A549 (cell line): Measurements from ENCODE around the gene CD180.

Source experiments
- BHLHE40 ChIP-seq: IDR thresholded peaks from 2 replicates; pipeline ENCODE4 v1.6.1; 2012; ENCODE audit warnings: low read depth, low read length, inconsistent platforms
- EHF ChIP-seq: fragments of 250-450 bp; sonication (Bioruptor Pico); IDR thresholded peaks from 2 replicates; pipeline ENCODE4 v1.5.0; 2020; ENCODE audit warnings: mild to moderate bottlenecking
- HOXA7 ChIP-seq: fragments of 250-450 bp; sonication (Bioruptor Pico); IDR thresholded peaks from 2 replicates; pipeline ENCODE4 v1.5.0; 2020; ENCODE audit warnings: mild to moderate bottlenecking, moderate library complexity
- KDM1A ChIP-seq: fragments of 200-600 bp; sonication (generic); IDR thresholded peaks from 2 replicates; pipeline ENCODE4 v1.6.1; 2016; ENCODE audit warnings: low read depth, mild to moderate bottlenecking
- MAFK ChIP-seq: fragments of 450-650 bp; IDR thresholded peaks from 2 replicates; pipeline ENCODE4 v1.6.1; 2014; ENCODE audit not compliant: partially characterized antibody
- MAZ ChIP-seq: fragments of 150-350 bp; IDR thresholded peaks from 2 replicates; pipeline ENCODE4 v1.6.1; 2014; ENCODE audit warnings: antibody characterized with exemption, low read depth, low read length, borderline replicate concordance
- POLR2A ChIP-seq: IDR thresholded peaks from 2 replicates; pipeline ENCODE4 v1.6.1; 2012; ENCODE audit warnings: mild to moderate bottlenecking, low read length
- RARB ChIP-seq: fragments of 250-450 bp; sonication (Bioruptor Pico); IDR thresholded peaks from 2 replicates; pipeline ENCODE4 v1.8.0; 2021; ENCODE audit warnings: mild to moderate bottlenecking, moderate library complexity
- RFX5 ChIP-seq: fragments of 450-650 bp; IDR thresholded peaks from 2 replicates; pipeline ENCODE4 v1.7.1; 2014; ENCODE audit warnings: antibody characterized with exemption, mild to moderate bottlenecking, moderate library complexity
- ZNF302 ChIP-seq: fragments of 250-450 bp; sonication (Bioruptor Pico); IDR thresholded peaks from 2 replicates; pipeline ENCODE4 v1.9.0; 2021; ENCODE audit warnings: inconsistent platforms, mild to moderate bottlenecking, moderate library complexity
- TF ChIP-seq, protein P1 (sequence below): fragments of 200-600 bp; sonication (generic); IDR thresholded peaks from 2 replicates; pipeline ENCODE4 v1.6.1; 2016; ENCODE audit warnings: antibody characterized with exemption, mild to moderate bottlenecking, moderate library complexity
- TF ChIP-seq, protein P2 (sequence below): fragments of >200 bp; sonication (Bioruptor Twin); formaldehyde crosslinking; IDR thresholded peaks from 3 replicates; pipeline ENCODE4 v1.5.1; 2016
- TF ChIP-seq, protein P3 (sequence below): fragments of >200 bp; sonication (Bioruptor Twin); formaldehyde crosslinking; IDR thresholded peaks from 2 replicates; pipeline ENCODE4 v1.6.1; 2016

DNA sequence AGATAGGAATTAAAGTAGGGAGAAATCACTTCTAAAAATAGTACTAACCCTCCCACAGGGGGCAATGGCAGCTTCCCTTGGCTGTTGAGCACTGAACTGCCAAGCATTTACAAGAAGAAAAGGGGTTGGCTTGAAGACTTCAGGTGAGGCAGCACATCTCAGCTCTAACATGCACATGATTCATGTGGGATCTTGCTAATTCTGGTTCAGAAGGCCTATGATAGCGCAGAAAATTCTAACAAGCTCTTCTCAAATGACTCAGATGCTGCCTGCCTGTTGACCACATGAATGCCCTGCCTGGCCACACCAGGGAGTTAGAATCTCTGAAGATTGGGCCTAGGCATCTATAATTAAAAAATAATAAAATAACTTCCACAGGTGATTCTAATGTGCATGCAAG is 22.6 kb downstream of the CD180 start:
- TF ChIP-seq, protein P1, sequence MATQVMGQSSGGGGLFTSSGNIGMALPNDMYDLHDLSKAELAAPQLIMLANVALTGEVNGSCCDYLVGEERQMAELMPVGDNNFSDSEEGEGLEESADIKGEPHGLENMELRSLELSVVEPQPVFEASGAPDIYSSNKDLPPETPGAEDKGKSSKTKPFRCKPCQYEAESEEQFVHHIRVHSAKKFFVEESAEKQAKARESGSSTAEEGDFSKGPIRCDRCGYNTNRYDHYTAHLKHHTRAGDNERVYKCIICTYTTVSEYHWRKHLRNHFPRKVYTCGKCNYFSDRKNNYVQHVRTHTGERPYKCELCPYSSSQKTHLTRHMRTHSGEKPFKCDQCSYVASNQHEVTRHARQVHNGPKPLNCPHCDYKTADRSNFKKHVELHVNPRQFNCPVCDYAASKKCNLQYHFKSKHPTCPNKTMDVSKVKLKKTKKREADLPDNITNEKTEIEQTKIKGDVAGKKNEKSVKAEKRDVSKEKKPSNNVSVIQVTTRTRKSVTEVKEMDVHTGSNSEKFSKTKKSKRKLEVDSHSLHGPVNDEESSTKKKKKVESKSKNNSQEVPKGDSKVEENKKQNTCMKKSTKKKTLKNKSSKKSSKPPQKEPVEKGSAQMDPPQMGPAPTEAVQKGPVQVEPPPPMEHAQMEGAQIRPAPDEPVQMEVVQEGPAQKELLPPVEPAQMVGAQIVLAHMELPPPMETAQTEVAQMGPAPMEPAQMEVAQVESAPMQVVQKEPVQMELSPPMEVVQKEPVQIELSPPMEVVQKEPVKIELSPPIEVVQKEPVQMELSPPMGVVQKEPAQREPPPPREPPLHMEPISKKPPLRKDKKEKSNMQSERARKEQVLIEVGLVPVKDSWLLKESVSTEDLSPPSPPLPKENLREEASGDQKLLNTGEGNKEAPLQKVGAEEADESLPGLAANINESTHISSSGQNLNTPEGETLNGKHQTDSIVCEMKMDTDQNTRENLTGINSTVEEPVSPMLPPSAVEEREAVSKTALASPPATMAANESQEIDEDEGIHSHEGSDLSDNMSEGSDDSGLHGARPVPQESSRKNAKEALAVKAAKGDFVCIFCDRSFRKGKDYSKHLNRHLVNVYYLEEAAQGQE, result no peak
- no peak for TF ChIP-seq POLR2A
- no peak for TF ChIP-seq EHF (CRISPR knock-in tag)
- TF ChIP-seq MAZ, result no peak
- TF ChIP-seq RARB (CRISPR knock-in tag), result no peak
- TF ChIP-seq, protein P2, sequence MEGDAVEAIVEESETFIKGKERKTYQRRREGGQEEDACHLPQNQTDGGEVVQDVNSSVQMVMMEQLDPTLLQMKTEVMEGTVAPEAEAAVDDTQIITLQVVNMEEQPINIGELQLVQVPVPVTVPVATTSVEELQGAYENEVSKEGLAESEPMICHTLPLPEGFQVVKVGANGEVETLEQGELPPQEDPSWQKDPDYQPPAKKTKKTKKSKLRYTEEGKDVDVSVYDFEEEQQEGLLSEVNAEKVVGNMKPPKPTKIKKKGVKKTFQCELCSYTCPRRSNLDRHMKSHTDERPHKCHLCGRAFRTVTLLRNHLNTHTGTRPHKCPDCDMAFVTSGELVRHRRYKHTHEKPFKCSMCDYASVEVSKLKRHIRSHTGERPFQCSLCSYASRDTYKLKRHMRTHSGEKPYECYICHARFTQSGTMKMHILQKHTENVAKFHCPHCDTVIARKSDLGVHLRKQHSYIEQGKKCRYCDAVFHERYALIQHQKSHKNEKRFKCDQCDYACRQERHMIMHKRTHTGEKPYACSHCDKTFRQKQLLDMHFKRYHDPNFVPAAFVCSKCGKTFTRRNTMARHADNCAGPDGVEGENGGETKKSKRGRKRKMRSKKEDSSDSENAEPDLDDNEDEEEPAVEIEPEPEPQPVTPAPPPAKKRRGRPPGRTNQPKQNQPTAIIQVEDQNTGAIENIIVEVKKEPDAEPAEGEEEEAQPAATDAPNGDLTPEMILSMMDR, result no peak
- TF ChIP-seq BHLHE40, result no peak
- no peak for TF ChIP-seq HOXA7 (CRISPR knock-in tag)
- TF ChIP-seq ZNF302 (CRISPR knock-in tag), result no peak
- TF ChIP-seq MAFK, result no peak
- no peak for TF ChIP-seq KDM1A
- TF ChIP-seq, protein P3, sequence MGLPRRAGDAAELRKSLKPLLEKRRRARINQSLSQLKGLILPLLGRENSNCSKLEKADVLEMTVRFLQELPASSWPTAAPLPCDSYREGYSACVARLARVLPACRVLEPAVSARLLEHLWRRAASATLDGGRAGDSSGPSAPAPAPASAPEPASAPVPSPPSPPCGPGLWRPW, result no peak
- TF ChIP-seq RFX5, result no peak
